C4-2B (cell line): Measurements from ENCODE around the gene MALRD1.

Experiments
- ZFX ChIP-seq: fragments of 450-650 bp; IDR thresholded peaks from 2 replicates; pipeline ENCODE4 v1.6.1; 2017
- TF ChIP-seq, protein P1 (sequence below): fragments of 450-650 bp; conservative IDR thresholded peaks from 2 replicates; pipeline ENCODE4 v1.5.1; 2017; ENCODE audit warnings: mild to moderate bottlenecking

DNA sequence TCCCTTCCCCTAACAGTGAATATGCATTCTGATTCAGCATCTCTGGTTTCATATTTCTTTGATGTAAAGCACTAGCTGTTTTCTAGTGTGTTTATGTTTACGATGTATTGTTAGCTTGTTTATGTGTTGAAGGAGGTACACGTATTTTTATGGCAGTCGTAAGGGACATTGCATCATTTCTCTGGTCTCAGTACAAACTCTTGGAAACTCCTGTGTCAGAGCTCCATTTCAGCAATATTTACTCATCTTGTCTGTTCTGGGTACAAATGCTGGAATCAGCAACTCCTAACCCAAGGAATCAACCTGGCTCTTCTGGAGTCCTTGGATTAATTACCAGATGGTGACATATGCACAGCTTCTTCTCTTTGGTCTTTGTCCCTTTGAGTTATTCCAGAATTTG, 497.6 kb downstream of the MALRD1 start:
- TF ChIP-seq, protein P1, sequence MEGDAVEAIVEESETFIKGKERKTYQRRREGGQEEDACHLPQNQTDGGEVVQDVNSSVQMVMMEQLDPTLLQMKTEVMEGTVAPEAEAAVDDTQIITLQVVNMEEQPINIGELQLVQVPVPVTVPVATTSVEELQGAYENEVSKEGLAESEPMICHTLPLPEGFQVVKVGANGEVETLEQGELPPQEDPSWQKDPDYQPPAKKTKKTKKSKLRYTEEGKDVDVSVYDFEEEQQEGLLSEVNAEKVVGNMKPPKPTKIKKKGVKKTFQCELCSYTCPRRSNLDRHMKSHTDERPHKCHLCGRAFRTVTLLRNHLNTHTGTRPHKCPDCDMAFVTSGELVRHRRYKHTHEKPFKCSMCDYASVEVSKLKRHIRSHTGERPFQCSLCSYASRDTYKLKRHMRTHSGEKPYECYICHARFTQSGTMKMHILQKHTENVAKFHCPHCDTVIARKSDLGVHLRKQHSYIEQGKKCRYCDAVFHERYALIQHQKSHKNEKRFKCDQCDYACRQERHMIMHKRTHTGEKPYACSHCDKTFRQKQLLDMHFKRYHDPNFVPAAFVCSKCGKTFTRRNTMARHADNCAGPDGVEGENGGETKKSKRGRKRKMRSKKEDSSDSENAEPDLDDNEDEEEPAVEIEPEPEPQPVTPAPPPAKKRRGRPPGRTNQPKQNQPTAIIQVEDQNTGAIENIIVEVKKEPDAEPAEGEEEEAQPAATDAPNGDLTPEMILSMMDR, result no peak
- TF ChIP-seq ZFX, result no peak
